ENCODE data around the gene GAA.
A peak's percentile ranks its signal among the peaks of the same experiment; 100 is the strongest.
"Not testable (repeated sequence)": the region's sequence is repeated elsewhere in the genome, so short reads cannot be mapped to it uniquely, and the experiment has no call there.

Gene GAA

GRCh38 chr17:80087346-80088265 lies 13.8 kb upstream of the GAA start:
- no peak overlapping the region for H3K27ac Mint-ChIP-seq (ENCODE audit: low read depth)
- no peak for ATAC-seq (replicated peaks; ENCODE audit: extremely low read depth, poor library complexity, severe bottlenecking)
- no peak for DNase-seq (ENCODE audit: low spot score in 2 of 2)

GRCh38 chr17:80089762-80090161 lies 11.6 kb upstream of the GAA start:
- Mint-ChIP-seq H3K27ac (ENCODE audit: low read depth) (no peak overlapping the region), H3K9me3 (no peaks in the 10 kb centered on the region), H3K4me1 (no peaks in the 10 kb centered on the region), H3K4me3 (no peak overlapping the region), H3K36me3 (ENCODE audit: insufficient read depth) (no peaks in the 10 kb centered on the region), H3K27me3 (peaks cover 11% of the 10 kb centered on the region)
- ATAC-seq (replicated peaks; ENCODE audit: extremely low read depth, poor library complexity, severe bottlenecking) (no peak), DNase-seq (ENCODE audit: low spot score in 2 of 2) (no peak)

More at GRCh38 chr17:80087346-80088265, 13.8 kb upstream of the GAA start:
- Mint-ChIP-seq H3K4me1 (peaks cover 4% of the 10 kb centered on the region), H3K36me3 (ENCODE audit: insufficient read depth) (no peaks in the 10 kb centered on the region), H3K9me3 (no peaks in the 10 kb centered on the region), H3K27me3 (peaks cover 11% of the 10 kb centered on the region), H3K4me3 (no peak overlapping the region)

GRCh38 chr17:80090164-80090563 lies 11.2 kb upstream of the GAA start:
- ATAC-seq (replicated peaks; ENCODE audit: extremely low read depth, poor library complexity, severe bottlenecking); H3K4me1 Mint-ChIP-seq; DNase-seq (ENCODE audit: low spot score in 2 of 2); H3K9me3 Mint-ChIP-seq; H3K4me3 Mint-ChIP-seq; H3K36me3 Mint-ChIP-seq (ENCODE audit: insufficient read depth); H3K27ac Mint-ChIP-seq (ENCODE audit: low read depth): not testable (repeated sequence)
- H3K27me3 Mint-ChIP-seq = peaks cover 11% of the 10 kb centered on the region

GRCh38 chr17:80091376-80091775 lies 10.0 kb upstream of the GAA start:
- Mint-ChIP-seq H3K27ac (ENCODE audit: low read depth) (no peak overlapping the region), H3K4me1 (no peaks in the 10 kb centered on the region), H3K36me3 (ENCODE audit: insufficient read depth) (no peaks in the 10 kb centered on the region), H3K4me3 (no peak overlapping the region), H3K9me3 (no peaks in the 10 kb centered on the region), H3K27me3 (peaks cover 11% of the 10 kb centered on the region)
- no peak for DNase-seq (ENCODE audit: low spot score in 2 of 2)
- no peak for ATAC-seq (replicated peaks; ENCODE audit: extremely low read depth, poor library complexity, severe bottlenecking)

GRCh38 chr17:80092959-80093358 lies 8.4 kb upstream of the GAA start:
- no peak for DNase-seq (ENCODE audit: low spot score in 2 of 2)
- no peaks in the 10 kb centered on the region for H3K27me3 Mint-ChIP-seq
- no peak overlapping the region for H3K27ac Mint-ChIP-seq (ENCODE audit: low read depth)
- H3K9me3 Mint-ChIP-seq = no peaks in the 10 kb centered on the region
- H3K36me3 Mint-ChIP-seq (ENCODE audit: insufficient read depth) = no peaks in the 10 kb centered on the region
- H3K4me3 Mint-ChIP-seq = no peak overlapping the region
- no peak for ATAC-seq (replicated peaks; ENCODE audit: extremely low read depth, poor library complexity, severe bottlenecking)
- no peaks in the 10 kb centered on the region for H3K4me1 Mint-ChIP-seq

GRCh38 chr17:80095038-80095843 lies 6.1 kb upstream of the GAA start:
- H3K4me3 Mint-ChIP-seq = no peak overlapping the region
- no peak overlapping the region for H3K27ac Mint-ChIP-seq (ENCODE audit: low read depth)
- ATAC-seq (replicated peaks; ENCODE audit: extremely low read depth, poor library complexity, severe bottlenecking) (no peak), DNase-seq (ENCODE audit: low spot score in 2 of 2) (no peak)
- H3K36me3 Mint-ChIP-seq (ENCODE audit: insufficient read depth) = no peaks in the 10 kb centered on the region
- H3K4me1 Mint-ChIP-seq = peaks cover 4% of the 10 kb centered on the region
- no peaks in the 10 kb centered on the region for H3K27me3 Mint-ChIP-seq
- no peaks in the 10 kb centered on the region for H3K9me3 Mint-ChIP-seq

GRCh38 chr17:80095844-80096475 lies 5.4 kb upstream of the GAA start:
- Mint-ChIP-seq H3K4me3 (no peak overlapping the region), H3K9me3 (no peaks in the 10 kb centered on the region), H3K4me1 (peaks cover 11% of the 10 kb centered on the region), H3K27ac (ENCODE audit: low read depth) (no peak overlapping the region), H3K27me3 (no peaks in the 10 kb centered on the region), H3K36me3 (ENCODE audit: insufficient read depth) (peaks cover 3% of the 10 kb centered on the region)
- ATAC-seq (replicated peaks; ENCODE audit: extremely low read depth, poor library complexity, severe bottlenecking) (no peak), DNase-seq (ENCODE audit: low spot score in 2 of 2) (no peak)

- H3K27me3 Mint-ChIP-seq = no peaks in the 10 kb centered on the region
- no peak overlapping the region for H3K27ac Mint-ChIP-seq (ENCODE audit: low read depth)
- H3K9me3 Mint-ChIP-seq = no peaks in the 10 kb centered on the region
- peaks cover 3% of the 10 kb centered on the region for H3K36me3 Mint-ChIP-seq (ENCODE audit: insufficient read depth)
- DNase-seq (ENCODE audit: low spot score in 2 of 2) (no peak), ATAC-seq (replicated peaks; ENCODE audit: extremely low read depth, poor library complexity, severe bottlenecking) (no peak)
- H3K4me3 Mint-ChIP-seq = no peak overlapping the region
- peaks cover 12% of the 10 kb centered on the region for H3K4me1 Mint-ChIP-seq
Observed at GRCh38 chr17:80096561-80097021, 4.8 kb upstream of the GAA start.

- Mint-ChIP-seq H3K27ac (ENCODE audit: low read depth) (no peak overlapping the region), H3K27me3 (no peaks in the 10 kb centered on the region)
- ATAC-seq (replicated peaks; ENCODE audit: extremely low read depth, poor library complexity, severe bottlenecking) = no peak
Observed at GRCh38 chr17:80097127-80097621, 4.2 kb upstream of the GAA start.

GRCh38 chr17:80097844-80098691 lies 3.3 kb upstream of the GAA start:
- Mint-ChIP-seq H3K4me1 (peaks cover 19% of the 10 kb centered on the region), H3K36me3 (ENCODE audit: insufficient read depth) (peaks cover 6% of the 10 kb centered on the region), H3K27ac (ENCODE audit: low read depth) (no peak overlapping the region), H3K4me3 (no peak overlapping the region), H3K9me3 (no peaks in the 10 kb centered on the region), H3K27me3 (no peaks in the 10 kb centered on the region)
- ATAC-seq (replicated peaks; ENCODE audit: extremely low read depth, poor library complexity, severe bottlenecking) (no peak), DNase-seq (ENCODE audit: low spot score in 2 of 2) (no peak)

More at GRCh38 chr17:80097127-80097621, 4.2 kb upstream of the GAA start:
- H3K9me3 Mint-ChIP-seq = no peaks in the 10 kb centered on the region
- peaks cover 6% of the 10 kb centered on the region for H3K36me3 Mint-ChIP-seq (ENCODE audit: insufficient read depth)
- H3K4me1 Mint-ChIP-seq = peaks cover 16% of the 10 kb centered on the region
- no peak for DNase-seq (ENCODE audit: low spot score in 2 of 2)
- H3K4me3 Mint-ChIP-seq = no peak overlapping the region

GRCh38 chr17:80099291-80100034 lies 1.9 kb upstream of the GAA start:
- no peaks in the 10 kb centered on the region for H3K9me3 Mint-ChIP-seq
- ATAC-seq (replicated peaks; ENCODE audit: extremely low read depth, poor library complexity, severe bottlenecking) (no peak), DNase-seq (ENCODE audit: low spot score in 2 of 2) (no peak)
- H3K4me1 Mint-ChIP-seq = peaks cover 26% of the 10 kb centered on the region
- no peak overlapping the region for H3K27ac Mint-ChIP-seq (ENCODE audit: low read depth)
- peaks cover 8% of the 10 kb centered on the region for H3K36me3 Mint-ChIP-seq (ENCODE audit: insufficient read depth)
- peak overlapping the region; percentile 9 for H3K4me3 Mint-ChIP-seq
- H3K27me3 Mint-ChIP-seq = no peaks in the 10 kb centered on the region

Data from central memory CD8-positive, alpha-beta T cell (primary cell).